ENCODE results near the gene KCNMA1.

KCNMA1 gene

GRCh38 chr10:77228559-77228958, 409.0 kb downstream of the KCNMA1 start:
- H3K9ac ChIP-seq (ENCODE audit: low read depth, low read length) = no peak overlapping the region
- peaks cover 6% of the 10 kb centered on the region; the same call in 1 of the 2 replicates for H3K4me1 ChIP-seq (ENCODE audit: insufficient read depth, low read length)
- H3K4me3 ChIP-seq (ENCODE audit: low read length) = no peak overlapping the region
- peaks cover 4% of the 10 kb centered on the region; the same call in 1 of the 2 replicates for H3K9me3 ChIP-seq (ENCODE audit: insufficient read depth, low read depth, low read length)
- 95% methylated on average over 4 of the region's 5 CpGs for WGBS
- no peak overlapping the region for H3K27ac ChIP-seq (ENCODE audit: low read depth, low read length)
- no peaks in the 10 kb centered on the region for H3K36me3 ChIP-seq (ENCODE audit: insufficient read depth, low read length)
- no peaks in the 10 kb centered on the region for H3K27me3 ChIP-seq (ENCODE audit: insufficient read depth, low read length)

GRCh38 chr10:77226853-77227565, 410.6 kb downstream of the KCNMA1 start:
- no peaks in the 10 kb centered on the region for H3K27me3 ChIP-seq (ENCODE audit: insufficient read depth, low read length)
- H3K9ac ChIP-seq (ENCODE audit: low read depth, low read length) = no peak overlapping the region
- H3K36me3 ChIP-seq (ENCODE audit: insufficient read depth, low read length) = no peaks in the 10 kb centered on the region
- H3K4me1 ChIP-seq (ENCODE audit: insufficient read depth, low read length) = peaks cover 6% of the 10 kb centered on the region; the same call in 1 of the 2 replicates
- no peak overlapping the region for H3K4me3 ChIP-seq (ENCODE audit: low read length)
- H3K9me3 ChIP-seq (ENCODE audit: insufficient read depth, low read depth, low read length) = no peaks in the 10 kb centered on the region
- no peak overlapping the region for H3K27ac ChIP-seq (ENCODE audit: low read depth, low read length)

DNA sequence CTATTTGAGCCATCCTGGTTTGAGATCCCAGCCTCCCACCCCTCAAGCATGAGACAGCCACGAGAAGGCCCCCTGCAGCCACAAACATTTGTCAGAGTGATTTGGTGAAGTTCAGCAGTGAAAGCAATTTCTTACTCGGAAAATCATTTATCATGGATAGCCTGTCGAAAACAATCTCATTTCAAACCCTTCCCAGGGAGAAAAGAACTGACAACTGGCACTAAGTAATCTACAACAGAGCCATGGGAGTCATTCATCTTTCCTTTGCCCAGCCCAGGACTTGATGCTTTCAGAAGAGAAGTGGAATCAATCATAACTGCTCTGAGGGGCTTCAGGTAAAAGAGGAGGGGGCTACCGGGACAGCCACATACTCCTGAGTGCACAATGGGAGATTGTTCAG, 411.2 kb downstream of the KCNMA1 start:
- H3K9me3 ChIP-seq (ENCODE audit: insufficient read depth, low read depth, low read length) = no peaks in the 10 kb centered on the region
- peaks cover 6% of the 10 kb centered on the region; the same call in 1 of the 2 replicates for H3K4me1 ChIP-seq (ENCODE audit: insufficient read depth, low read length)
- H3K27me3 ChIP-seq (ENCODE audit: insufficient read depth, low read length) = no peaks in the 10 kb centered on the region
- no peaks in the 10 kb centered on the region for H3K36me3 ChIP-seq (ENCODE audit: insufficient read depth, low read length)
- no peak overlapping the region for H3K9ac ChIP-seq (ENCODE audit: low read depth, low read length)
- WGBS = 62% methylated on average over 4 of the region's 4 CpGs
- H3K27ac ChIP-seq (ENCODE audit: low read depth, low read length) = no peak overlapping the region
- H3K4me3 ChIP-seq (ENCODE audit: low read length) = no peak overlapping the region

DNA sequence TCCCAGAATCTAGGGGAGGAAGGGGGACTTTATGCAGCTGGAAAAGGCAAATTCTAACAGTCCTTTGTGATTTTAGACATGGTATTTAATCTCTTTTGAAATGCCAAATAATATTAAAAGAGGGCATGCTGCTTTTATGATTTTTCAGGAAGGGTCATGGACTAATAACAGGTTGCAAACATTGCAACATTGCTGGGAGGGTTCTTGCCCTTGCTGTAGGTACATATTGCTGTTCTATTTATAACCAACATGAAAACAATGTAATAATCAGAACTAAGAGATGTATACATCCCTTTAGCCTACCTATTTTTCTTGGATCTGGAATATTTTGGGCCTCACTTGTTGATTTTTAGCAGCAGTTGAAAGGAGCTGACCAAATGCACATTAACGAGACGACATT, 411.6 kb downstream of the KCNMA1 start:
- H3K27me3 ChIP-seq (ENCODE audit: insufficient read depth, low read length) = no peaks in the 10 kb centered on the region
- H3K9ac ChIP-seq (ENCODE audit: low read depth, low read length) = no peak overlapping the region
- no peaks in the 10 kb centered on the region for H3K9me3 ChIP-seq (ENCODE audit: insufficient read depth, low read depth, low read length)
- H3K27ac ChIP-seq (ENCODE audit: low read depth, low read length) = no peak overlapping the region
- no peak overlapping the region for H3K4me3 ChIP-seq (ENCODE audit: low read length)
- no peaks in the 10 kb centered on the region for H3K36me3 ChIP-seq (ENCODE audit: insufficient read depth, low read length)
- WGBS = 74% methylated on average over 2 of the region's 2 CpGs
- H3K4me1 ChIP-seq (ENCODE audit: insufficient read depth, low read length) = peaks cover 6% of the 10 kb centered on the region; the same call in 1 of the 2 replicates

- no peak overlapping the region for H3K27ac ChIP-seq (ENCODE audit: low read depth, low read length)
- no peak overlapping the region for H3K4me3 ChIP-seq (ENCODE audit: low read length)
- 87% methylated on average over 9 of the region's 9 CpGs for WGBS
- no peaks in the 10 kb centered on the region for H3K27me3 ChIP-seq (ENCODE audit: insufficient read depth, low read length)
- no peak overlapping the region for H3K9ac ChIP-seq (ENCODE audit: low read depth, low read length)
- H3K9me3 ChIP-seq (ENCODE audit: insufficient read depth, low read depth, low read length) = no peaks in the 10 kb centered on the region
- H3K36me3 ChIP-seq (ENCODE audit: insufficient read depth, low read length) = no peaks in the 10 kb centered on the region
- peaks cover 6% of the 10 kb centered on the region; the same call in 1 of the 2 replicates for H3K4me1 ChIP-seq (ENCODE audit: insufficient read depth, low read length)
Observed at GRCh38 chr10:77223526-77224460, 413.8 kb downstream of the KCNMA1 start.

DNA sequence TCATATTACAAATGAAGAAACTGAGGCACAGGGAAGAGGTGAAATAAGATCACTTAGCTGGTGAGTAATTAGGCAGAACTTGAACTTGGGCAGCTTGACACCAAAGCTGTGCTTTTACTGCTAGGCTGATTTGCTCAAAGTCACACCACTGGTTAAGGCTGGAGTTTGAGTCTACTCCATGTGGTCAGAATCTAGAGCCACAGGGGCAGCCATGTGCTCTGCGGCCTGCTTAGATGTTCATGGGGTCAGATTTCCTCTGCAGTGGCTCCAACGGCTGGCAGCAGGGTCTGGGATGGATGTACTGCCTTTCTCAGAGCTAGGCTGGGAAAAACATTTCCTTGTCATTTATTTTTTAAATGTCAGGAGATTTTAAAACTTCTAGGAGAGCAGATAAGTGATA, 417.5 kb downstream of the KCNMA1 start:
- Histone ChIP-seq H3K4me3 (ENCODE audit: low read length) (no peak overlapping the region), H3K9me3 (ENCODE audit: insufficient read depth, low read depth, low read length) (no peaks in the 10 kb centered on the region), H3K27ac (ENCODE audit: low read depth, low read length) (no peak overlapping the region), H3K36me3 (ENCODE audit: insufficient read depth, low read length) (no peaks in the 10 kb centered on the region), H3K4me1 (ENCODE audit: insufficient read depth, low read length) (no peaks in the 10 kb centered on the region), H3K9ac (ENCODE audit: low read depth, low read length) (no peak overlapping the region), H3K27me3 (ENCODE audit: insufficient read depth, low read length) (no peaks in the 10 kb centered on the region)
- 96% methylated on average over 2 of the region's 2 CpGs for WGBS

DNA sequence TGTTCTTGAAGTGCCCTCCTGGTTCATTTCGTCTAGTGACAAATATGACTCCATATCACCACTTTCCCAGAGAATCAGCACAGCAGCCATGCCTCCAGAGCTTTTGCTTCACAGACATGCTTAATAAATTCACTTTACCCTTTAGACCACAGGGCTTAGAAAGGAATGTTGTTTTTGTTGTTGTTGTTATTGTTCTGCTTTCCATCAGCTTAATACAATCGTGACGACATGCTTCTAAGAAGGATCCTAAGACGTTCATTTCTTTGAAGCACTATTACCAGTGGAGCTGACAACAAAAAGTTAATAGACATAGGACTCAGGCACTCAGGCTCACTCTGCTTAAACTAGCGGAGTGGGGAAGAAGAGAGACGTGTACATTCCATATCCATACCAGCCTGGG, 418.6 kb downstream of the KCNMA1 start:
- Histone ChIP-seq H3K27ac (ENCODE audit: low read depth, low read length) (no peak overlapping the region), H3K9me3 (ENCODE audit: insufficient read depth, low read depth, low read length) (no peaks in the 10 kb centered on the region), H3K9ac (ENCODE audit: low read depth, low read length) (no peak overlapping the region), H3K27me3 (ENCODE audit: insufficient read depth, low read length) (no peaks in the 10 kb centered on the region), H3K4me3 (ENCODE audit: low read length) (no peak overlapping the region), H3K4me1 (ENCODE audit: insufficient read depth, low read length) (no peaks in the 10 kb centered on the region), H3K36me3 (ENCODE audit: insufficient read depth, low read length) (no peaks in the 10 kb centered on the region)
- WGBS = 91% methylated on average over 6 of the region's 6 CpGs

DNA sequence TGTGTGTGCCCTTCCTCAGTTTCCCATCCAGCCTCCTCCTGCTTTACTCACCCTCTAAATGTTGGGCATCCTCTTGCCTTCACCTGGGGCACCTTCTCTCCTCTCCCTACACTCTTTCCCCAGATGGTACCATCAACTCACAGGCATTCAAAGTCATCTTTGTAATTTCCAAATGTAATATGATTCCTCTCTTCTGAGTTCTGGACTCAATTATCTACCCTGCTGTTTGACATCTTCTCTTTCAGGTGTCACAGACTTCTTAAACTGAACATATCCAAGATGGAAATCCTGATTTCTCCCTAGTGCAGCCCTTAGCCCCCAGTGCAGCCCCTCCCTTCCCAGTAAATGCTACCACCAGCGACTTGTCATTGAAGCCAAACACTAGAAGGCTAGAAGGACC, 422.8 kb downstream of the KCNMA1 start:
- Histone ChIP-seq H3K4me1 (ENCODE audit: insufficient read depth, low read length) (no peaks in the 10 kb centered on the region), H3K36me3 (ENCODE audit: insufficient read depth, low read length) (no peaks in the 10 kb centered on the region), H3K27me3 (ENCODE audit: insufficient read depth, low read length) (no peaks in the 10 kb centered on the region), H3K9ac (ENCODE audit: low read depth, low read length) (no peak overlapping the region), H3K27ac (ENCODE audit: low read depth, low read length) (no peak overlapping the region), H3K4me3 (ENCODE audit: low read length) (no peak overlapping the region), H3K9me3 (ENCODE audit: insufficient read depth, low read depth, low read length) (no peaks in the 10 kb centered on the region)
- WGBS = 92% methylated on average over 1 of the region's 1 CpG

- WGBS = 93% methylated on average over 3 of the region's 5 CpGs
- no peaks in the 10 kb centered on the region for H3K27me3 ChIP-seq (ENCODE audit: insufficient read depth, low read length)
- H3K9ac ChIP-seq (ENCODE audit: low read depth, low read length) = no peak overlapping the region
Observed at GRCh38 chr10:77212632-77213031, 425.0 kb downstream of the KCNMA1 start.

GRCh38 chr10:77210645-77211044, 427.0 kb downstream of the KCNMA1 start:
- no peak overlapping the region for H3K4me3 ChIP-seq (ENCODE audit: low read length)
- H3K36me3 ChIP-seq (ENCODE audit: insufficient read depth, low read length) = no peaks in the 10 kb centered on the region
- H3K9me3 ChIP-seq (ENCODE audit: insufficient read depth, low read depth, low read length) = no peaks in the 10 kb centered on the region
- H3K4me1 ChIP-seq (ENCODE audit: insufficient read depth, low read length) = no peaks in the 10 kb centered on the region
- no peak overlapping the region for H3K27ac ChIP-seq (ENCODE audit: low read depth, low read length)
- H3K27me3 ChIP-seq (ENCODE audit: insufficient read depth, low read length) = no peaks in the 10 kb centered on the region
- H3K9ac ChIP-seq (ENCODE audit: low read depth, low read length) = no peak overlapping the region

More at GRCh38 chr10:77212632-77213031, 425.0 kb downstream of the KCNMA1 start:
- H3K4me1 ChIP-seq (ENCODE audit: insufficient read depth, low read length) = no peaks in the 10 kb centered on the region
- no peaks in the 10 kb centered on the region for H3K9me3 ChIP-seq (ENCODE audit: insufficient read depth, low read depth, low read length)
- no peak overlapping the region for H3K27ac ChIP-seq (ENCODE audit: low read depth, low read length)
- H3K4me3 ChIP-seq (ENCODE audit: low read length) = no peak overlapping the region
- no peaks in the 10 kb centered on the region for H3K36me3 ChIP-seq (ENCODE audit: insufficient read depth, low read length)

- Histone ChIP-seq H3K27ac (ENCODE audit: low read depth, low read length) (no peak overlapping the region), H3K27me3 (ENCODE audit: insufficient read depth, low read length) (no peaks in the 10 kb centered on the region), H3K36me3 (ENCODE audit: insufficient read depth, low read length) (no peaks in the 10 kb centered on the region), H3K9ac (ENCODE audit: low read depth, low read length) (no peak overlapping the region), H3K4me1 (ENCODE audit: insufficient read depth, low read length) (no peaks in the 10 kb centered on the region), H3K9me3 (ENCODE audit: insufficient read depth, low read depth, low read length) (no peaks in the 10 kb centered on the region; the same call in none of the 2 replicates), H3K4me3 (ENCODE audit: low read length) (no peak overlapping the region)
- 90% methylated on average over 2 of the region's 2 CpGs for WGBS
Observed at GRCh38 chr10:77208684-77209256, 428.8 kb downstream of the KCNMA1 start.

Measured in HUES64 (cell line).